Right lung (tissue), 5 donors: ENCODE results near the gene TM9SF1. TPM values are rescaled to one million over a fixed set of nuclear protein-coding genes. Genes with fewer than 3 reads are reported as not detected.

Experiments
- polyA plus RNA-seq, 5 donors: library from polyadenylated mRNA; unstranded; fragments of 120-200 nt; gene quantifications; one replicate each; pipeline versions ENCODE4 v1.2.1 to v1.2.3, GENCODE V29; 2013; ENCODE audit warnings: inconsistent platforms in 1 of 5, low replicate concordance in 1 of 5; ENCODE audit not compliant: insufficient read length in 5 of 5, insufficient read depth in 1 of 5

TM9SF1 gene
- polyA plus RNA-seq, 5 donors, result 24.6 to 44.1 (median 33.8) TPM

Other genes starting within 250 kb of the TM9SF1 start
- gene DHRS4, start 241.7 kb downstream of the TM9SF1 start, polyA plus RNA-seq, result 10 to 100 TPM; 34.0 to 45.4 (median 35.5) TPM
- 10 to 100 TPM; 27.3 to 32.3 (median 29.4) TPM for gene DHRS4L2, start 206.5 kb downstream of the TM9SF1 start, polyA plus RNA-seq
- 1 to 10 TPM in 3 of 5 donors, under 1 TPM in 2; 0.72 to 1.7 (median 1.1) TPM for gene CARMIL3, start 143.4 kb downstream of the TM9SF1 start, polyA plus RNA-seq
- not detected for gene CPNE6, start 123.9 kb downstream of the TM9SF1 start, polyA plus RNA-seq
- gene PCK2, start 101.1 kb downstream of the TM9SF1 start, polyA plus RNA-seq, result 10 to 100 TPM; 13.3 to 17.8 (median 14.7) TPM
- 10 to 100 TPM; 59.5 to 74.4 (median 65.9) TPM for gene DCAF11, start 80.7 kb downstream of the TM9SF1 start, polyA plus RNA-seq
- 1 to 10 TPM; 1.0 to 2.3 (median 1.2) TPM for gene NRL, start 80.5 kb downstream of the TM9SF1 start, polyA plus RNA-seq
- gene FITM1, start 64.8 kb downstream of the TM9SF1 start, polyA plus RNA-seq, result 1 to 10 TPM in 3 of 5 donors, under 1 TPM in 2; 0.60 to 9.4 (median 1.1) TPM
- 100 to 1,000 TPM; 190 to 234 (median 222) TPM for gene PSME1, start 59.2 kb downstream of the TM9SF1 start, polyA plus RNA-seq
- 10 to 100 TPM; 12.6 to 25.8 (median 24.3) TPM for gene EMC9, start 53.9 kb downstream of the TM9SF1 start, polyA plus RNA-seq
- 100 to 1,000 TPM; 159 to 175 (median 166) TPM for gene PSME2, start 48.8 kb downstream of the TM9SF1 start, polyA plus RNA-seq
- gene RNF31, start 47.9 kb downstream of the TM9SF1 start, polyA plus RNA-seq, result 10 to 100 TPM; 42.8 to 60.2 (median 55.7) TPM
- gene IRF9, start 34.2 kb downstream of the TM9SF1 start, polyA plus RNA-seq, result 10 to 100 TPM; 49.8 to 68.6 (median 57.2) TPM
- 10 to 100 TPM; 36.6 to 67.1 (median 48.2) TPM for gene REC8, start 23.4 kb downstream of the TM9SF1 start, polyA plus RNA-seq
- gene IPO4, start 6.6 kb downstream of the TM9SF1 start, polyA plus RNA-seq, result 10 to 100 TPM; 20.2 to 37.0 (median 24.5) TPM
- gene TSSK4, start 10.3 kb upstream of the TM9SF1 start, polyA plus RNA-seq, result 10 to 100 TPM in 3 of 5 donors, 1 to 10 TPM in 2; 9.5 to 12.2 (median 11.9) TPM
- 10 to 100 TPM; 53.9 to 67.6 (median 62.3) TPM for gene CHMP4A, start 18.0 kb upstream of the TM9SF1 start, polyA plus RNA-seq
- gene MDP1, start 20.6 kb upstream of the TM9SF1 start, polyA plus RNA-seq, result 10 to 100 TPM; 11.8 to 17.2 (median 13.5) TPM
- gene NEDD8, start 36.9 kb upstream of the TM9SF1 start, polyA plus RNA-seq, result 100 to 1,000 TPM; 209 to 239 (median 224) TPM
- 100 to 1,000 TPM in 4 of 5 donors, 10 to 100 TPM in 1; 92.7 to 120 (median 114) TPM for gene GMPR2, start 37.5 kb upstream of the TM9SF1 start, polyA plus RNA-seq
- 10 to 100 TPM; 53.7 to 62.0 (median 60.9) TPM for gene TINF2, start 47.2 kb upstream of the TM9SF1 start, polyA plus RNA-seq
- 1 to 10 TPM; 2.0 to 4.7 (median 3.5) TPM for gene TGM1, start 67.7 kb upstream of the TM9SF1 start, polyA plus RNA-seq
- 10 to 100 TPM; 19.6 to 28.6 (median 24.9) TPM for gene RABGGTA, start 76.2 kb upstream of the TM9SF1 start, polyA plus RNA-seq
- 10 to 100 TPM; 38.8 to 54.7 (median 43.2) TPM for gene DHRS1, start 104.3 kb upstream of the TM9SF1 start, polyA plus RNA-seq
- 10 to 100 TPM; 21.3 to 26.7 (median 24.3) TPM for gene NOP9, start 104.4 kb upstream of the TM9SF1 start, polyA plus RNA-seq
- 10 to 100 TPM in 4 of 5 donors, 1 to 10 TPM in 1; 9.6 to 16.6 (median 14.1) TPM for gene CIDEB, start 112.5 kb upstream of the TM9SF1 start, polyA plus RNA-seq
- 1 to 10 TPM; 3.4 to 5.2 (median 4.7) TPM for gene LTB4R2, start 114.7 kb upstream of the TM9SF1 start, polyA plus RNA-seq
- gene LTB4R, start 116.1 kb upstream of the TM9SF1 start, polyA plus RNA-seq, result 1 to 10 TPM; 5.2 to 6.9 (median 6.2) TPM
- 10 to 100 TPM; 26.9 to 37.3 (median 33.8) TPM for gene ADCY4, start 139.6 kb upstream of the TM9SF1 start, polyA plus RNA-seq
- 1 to 10 TPM; 2.1 to 3.6 (median 2.8) TPM for gene RIPK3, start 144.6 kb upstream of the TM9SF1 start, polyA plus RNA-seq
- gene NFATC4, start 172.7 kb upstream of the TM9SF1 start, polyA plus RNA-seq, result 100 to 1,000 TPM in 1 of 5 donors, 10 to 100 TPM in 4; 64.5 to 102 (median 88.3) TPM
- gene NYNRIN, start 203.6 kb upstream of the TM9SF1 start, polyA plus RNA-seq, result 100 to 1,000 TPM in 2 of 5 donors, 10 to 100 TPM in 3; 78.3 to 109 (median 88.7) TPM
- gene CBLN3, start 234.2 kb upstream of the TM9SF1 start, polyA plus RNA-seq, result 1 to 10 TPM; 2.6 to 4.0 (median 3.6) TPM
- gene KHNYN, start 234.5 kb upstream of the TM9SF1 start, polyA plus RNA-seq, result 10 to 100 TPM; 41.3 to 53.1 (median 50.2) TPM
- gene SDR39U1, start 247.3 kb upstream of the TM9SF1 start, polyA plus RNA-seq, result 10 to 100 TPM; 37.5 to 61.9 (median 48.8) TPM